SK-N-SH treated with all-trans-retinoic acid at 6 μM for 48 hours (cell line): ENCODE data around the gene STX11.

Source experiments
- ATAC-seq: fragments of 200-7000 bp; cut with Tn5 transposase; 3 replicates; pipeline ENCODE4 v1.9.1; 2020; ENCODE audit warnings: mild to moderate bottlenecking, moderate library complexity
- ARNTL ChIP-seq: fragments of 450-650 bp; formaldehyde crosslinking; IDR thresholded peaks from 2 replicates; pipeline ENCODE4 v1.5.0; 2020; ENCODE audit warnings: low read depth, mild to moderate bottlenecking, moderate library complexity, borderline replicate concordance
- BACH2 ChIP-seq: fragments of 250-450 bp; sonication (Bioruptor Pico); IDR thresholded peaks from 2 replicates; pipeline ENCODE4 v1.9.0; 2021; ENCODE audit warnings: mild to moderate bottlenecking, borderline replicate concordance
- CREB5 ChIP-seq: fragments of 250-450 bp; sonication (Bioruptor Pico); IDR thresholded peaks from 2 replicates; pipeline ENCODE4 v1.5.1; 2020; ENCODE audit warnings: low read depth, mild to moderate bottlenecking, moderate library complexity
- CSDC2 ChIP-seq: fragments of 250-450 bp; sonication (Bioruptor Pico); IDR thresholded peaks from 2 replicates; pipeline ENCODE4 v1.5.0; 2020; ENCODE audit warnings: mild to moderate bottlenecking, moderate library complexity
- ESRRG ChIP-seq: fragments of 250-450 bp; sonication (Bioruptor Pico); IDR thresholded peaks from 2 replicates; pipeline ENCODE4 v1.6.1; 2021; ENCODE audit warnings: mild to moderate bottlenecking
- GLIS3 ChIP-seq: fragments of 250-450 bp; sonication (Bioruptor Pico); IDR thresholded peaks from 2 replicates; pipeline ENCODE4 v1.5.0; 2020; ENCODE audit warnings: mild to moderate bottlenecking, moderate library complexity
- ISL1 ChIP-seq: fragments of 250-450 bp; sonication (Bioruptor Pico); IDR thresholded peaks from 2 replicates; pipeline ENCODE4 v2.1.2; 2022; ENCODE audit warnings: mild to moderate bottlenecking, moderate library complexity
- PATZ1 ChIP-seq: fragments of 250-450 bp; sonication (Bioruptor Pico); IDR thresholded peaks from 2 replicates; pipeline ENCODE4 v1.8.0; 2020; ENCODE audit warnings: mild to moderate bottlenecking, moderate library complexity, borderline replicate concordance
- PPARA ChIP-seq: fragments of 250-450 bp; sonication (Bioruptor Pico); IDR thresholded peaks from 2 replicates; pipeline ENCODE4 v1.5.0; 2020; ENCODE audit warnings: mild to moderate bottlenecking, borderline replicate concordance
- ZC3H10 ChIP-seq: fragments of 250-450 bp; sonication (Bioruptor Pico); IDR thresholded peaks from 2 replicates; pipeline ENCODE4 v1.5.1; 2021; ENCODE audit warnings: mild to moderate bottlenecking, moderate library complexity
- ZFP3 ChIP-seq: fragments of 250-450 bp; sonication (Bioruptor Pico); IDR thresholded peaks from 2 replicates; pipeline ENCODE4 v1.5.0; 2020; ENCODE audit warnings: mild to moderate bottlenecking, moderate library complexity
- ZNF565 ChIP-seq: fragments of 450-650 bp; formaldehyde crosslinking; conservative IDR thresholded peaks from 2 replicates; pipeline ENCODE4 v1.5.0; 2020; ENCODE audit warnings: low read depth, mild to moderate bottlenecking, moderate library complexity
- ZNF70 ChIP-seq: fragments of 450-650 bp; formaldehyde crosslinking; IDR thresholded peaks from 2 replicates; pipeline ENCODE4 v1.5.0; 2020; ENCODE audit warnings: mild to moderate bottlenecking, moderate library complexity
- ZNF8 ChIP-seq: fragments of 450-650 bp; formaldehyde crosslinking; IDR thresholded peaks from 2 replicates; pipeline ENCODE4 v1.5.0; 2020; ENCODE audit warnings: mild to moderate bottlenecking, moderate library complexity
- TF ChIP-seq, protein P1 (sequence below): fragments of 250-450 bp; sonication (Bioruptor Pico); IDR thresholded peaks from 2 replicates; pipeline ENCODE4 v1.5.0; 2020; ENCODE audit warnings: mild to moderate bottlenecking, moderate library complexity
- TF ChIP-seq, protein P2 (sequence below): fragments of 250-450 bp; sonication (Bioruptor Pico); IDR thresholded peaks from 2 replicates; pipeline ENCODE4 v1.8.0; 2021; ENCODE audit warnings: low read depth, mild to moderate bottlenecking, moderate library complexity, borderline replicate concordance

Gene STX11

GRCh38 chr6:144149558-144149893 lies 791 bp upstream of the STX11 start (continued):
- TF ChIP-seq, protein P1, sequence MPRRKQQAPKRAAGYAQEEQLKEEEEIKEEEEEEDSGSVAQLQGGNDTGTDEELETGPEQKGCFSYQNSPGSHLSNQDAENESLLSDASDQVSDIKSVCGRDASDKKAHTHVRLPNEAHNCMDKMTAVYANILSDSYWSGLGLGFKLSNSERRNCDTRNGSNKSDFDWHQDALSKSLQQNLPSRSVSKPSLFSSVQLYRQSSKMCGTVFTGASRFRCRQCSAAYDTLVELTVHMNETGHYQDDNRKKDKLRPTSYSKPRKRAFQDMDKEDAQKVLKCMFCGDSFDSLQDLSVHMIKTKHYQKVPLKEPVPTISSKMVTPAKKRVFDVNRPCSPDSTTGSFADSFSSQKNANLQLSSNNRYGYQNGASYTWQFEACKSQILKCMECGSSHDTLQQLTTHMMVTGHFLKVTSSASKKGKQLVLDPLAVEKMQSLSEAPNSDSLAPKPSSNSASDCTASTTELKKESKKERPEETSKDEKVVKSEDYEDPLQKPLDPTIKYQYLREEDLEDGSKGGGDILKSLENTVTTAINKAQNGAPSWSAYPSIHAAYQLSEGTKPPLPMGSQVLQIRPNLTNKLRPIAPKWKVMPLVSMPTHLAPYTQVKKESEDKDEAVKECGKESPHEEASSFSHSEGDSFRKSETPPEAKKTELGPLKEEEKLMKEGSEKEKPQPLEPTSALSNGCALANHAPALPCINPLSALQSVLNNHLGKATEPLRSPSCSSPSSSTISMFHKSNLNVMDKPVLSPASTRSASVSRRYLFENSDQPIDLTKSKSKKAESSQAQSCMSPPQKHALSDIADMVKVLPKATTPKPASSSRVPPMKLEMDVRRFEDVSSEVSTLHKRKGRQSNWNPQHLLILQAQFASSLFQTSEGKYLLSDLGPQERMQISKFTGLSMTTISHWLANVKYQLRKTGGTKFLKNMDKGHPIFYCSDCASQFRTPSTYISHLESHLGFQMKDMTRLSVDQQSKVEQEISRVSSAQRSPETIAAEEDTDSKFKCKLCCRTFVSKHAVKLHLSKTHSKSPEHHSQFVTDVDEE (CRISPR knock-in tag), result no peak
- no peak for TF ChIP-seq ZC3H10 (CRISPR knock-in tag)
- TF ChIP-seq, all 23 proteins: peak for 0

GRCh38 chr6:144150710-144151657 lies 667 bp downstream of the STX11 start:
- no peak for TF ChIP-seq GLIS3 (CRISPR knock-in tag)

GRCh38 chr6:144152334-144152900 lies 2.1 kb downstream of the STX11 start:
- ATAC-seq, result no peak
- no peak for TF ChIP-seq ESRRG
- TF ChIP-seq CSDC2 (CRISPR knock-in tag), result no peak
- TF ChIP-seq ZC3H10 (CRISPR knock-in tag), result no peak
- TF ChIP-seq GLIS3 (CRISPR knock-in tag), result no peak

More at GRCh38 chr6:144150710-144151657, 667 bp downstream of the STX11 start:
- ATAC-seq, result peak; percentile 23; the same call in 2 of the 3 replicates

- ATAC-seq, result no peak
- TF ChIP-seq ZNF565 (CRISPR knock-in tag) (no peak), CREB5 (CRISPR knock-in tag) (no peak), CSDC2 (CRISPR knock-in tag) (no peak), ISL1 (no peak), ZNF70 (CRISPR knock-in tag) (no peak), ARNTL (CRISPR knock-in tag) (no peak), GLIS3 (CRISPR knock-in tag) (no peak), BACH2 (CRISPR knock-in tag) (no peak), PATZ1 (CRISPR knock-in tag) (no peak), ZNF8 (CRISPR knock-in tag) (no peak), PPARA (CRISPR knock-in tag) (no peak), ZFP3 (CRISPR knock-in tag) (no peak)
- TF ChIP-seq, protein P2, sequence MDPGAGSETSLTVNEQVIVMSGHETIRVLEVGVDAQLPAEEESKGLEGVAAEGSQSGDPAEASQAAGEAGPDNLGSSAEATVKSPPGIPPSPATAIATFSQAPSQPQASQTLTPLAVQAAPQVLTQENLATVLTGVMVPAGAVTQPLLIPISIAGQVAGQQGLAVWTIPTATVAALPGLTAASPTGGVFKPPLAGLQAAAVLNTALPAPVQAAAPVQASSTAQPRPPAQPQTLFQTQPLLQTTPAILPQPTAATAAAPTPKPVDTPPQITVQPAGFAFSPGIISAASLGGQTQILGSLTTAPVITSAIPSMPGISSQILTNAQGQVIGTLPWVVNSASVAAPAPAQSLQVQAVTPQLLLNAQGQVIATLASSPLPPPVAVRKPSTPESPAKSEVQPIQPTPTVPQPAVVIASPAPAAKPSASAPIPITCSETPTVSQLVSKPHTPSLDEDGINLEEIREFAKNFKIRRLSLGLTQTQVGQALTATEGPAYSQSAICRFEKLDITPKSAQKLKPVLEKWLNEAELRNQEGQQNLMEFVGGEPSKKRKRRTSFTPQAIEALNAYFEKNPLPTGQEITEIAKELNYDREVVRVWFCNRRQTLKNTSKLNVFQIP (CRISPR knock-in tag), result no peak
- TF ChIP-seq, protein P1 (CRISPR knock-in tag), result no peak
Measured at GRCh38 chr6:144153260-144153659, 2.9 kb downstream of the STX11 start.
